Stimulated activated CD4-positive, alpha-beta T cell treated with anti-CD3 and anti-CD28 coated beads, Interleukin-1b, Interleukin-23, amount 100 ng/mL, for 1 hour (primary cell): ENCODE data around the gene IL31RA.

Experiments used
- DNase-seq, 2 donors: peaks; one replicate each; pipeline ENCODE4 v3.0.0-alpha.2; 2020; ENCODE audit warnings: low read depth in 2 of 2

Gene IL31RA

DNA sequence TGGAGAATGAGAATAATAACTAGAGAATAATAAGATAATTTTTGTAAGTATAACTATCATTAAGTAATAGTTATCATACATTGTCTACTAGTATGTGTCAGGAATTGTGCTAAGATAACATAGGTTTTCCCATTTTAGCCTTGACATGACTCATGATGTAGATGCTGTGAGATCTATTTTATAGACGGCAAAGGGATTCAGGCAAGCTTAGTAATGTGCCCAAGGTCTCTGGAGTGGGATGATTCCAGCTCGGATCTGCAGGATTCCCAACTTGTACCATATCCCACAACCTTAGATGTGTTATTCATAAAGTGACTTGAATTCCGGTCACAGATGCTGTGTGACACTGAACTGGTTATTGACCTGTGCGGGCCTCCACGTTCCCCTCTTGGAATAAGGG, 51.5 kb downstream of the IL31RA start:
- no peak for DNase-seq

DNA sequence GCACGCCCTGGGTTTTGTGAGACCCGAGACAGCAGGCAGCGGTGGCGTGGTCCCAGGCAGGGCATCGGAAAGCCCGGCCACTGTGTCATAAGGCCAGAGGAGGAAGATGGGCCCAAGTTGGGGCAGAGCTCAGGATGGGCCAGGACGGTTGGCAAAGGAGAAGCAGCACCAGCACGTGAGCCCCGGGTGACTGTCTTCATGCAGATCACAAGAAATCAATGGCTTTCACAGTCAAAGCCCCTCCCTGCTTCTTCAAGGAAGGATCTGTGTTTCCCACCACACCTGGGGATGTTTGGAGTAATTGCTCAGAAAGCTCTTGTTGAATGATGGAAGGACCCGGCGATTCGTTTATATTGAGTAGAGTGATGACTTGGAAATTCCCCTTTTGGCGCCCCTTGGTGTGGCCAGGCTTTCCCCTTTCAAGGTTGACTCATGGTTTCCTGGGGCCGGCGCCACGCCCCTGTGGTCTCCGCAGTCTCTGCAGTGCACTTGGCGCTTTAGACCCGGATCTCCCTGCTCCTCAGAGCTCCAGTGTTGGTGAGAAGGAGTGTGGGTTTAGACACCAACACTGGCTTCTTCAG, 52.1 kb downstream of the IL31RA start:
- peak; percentile 20 to 26 for DNase-seq

DNA sequence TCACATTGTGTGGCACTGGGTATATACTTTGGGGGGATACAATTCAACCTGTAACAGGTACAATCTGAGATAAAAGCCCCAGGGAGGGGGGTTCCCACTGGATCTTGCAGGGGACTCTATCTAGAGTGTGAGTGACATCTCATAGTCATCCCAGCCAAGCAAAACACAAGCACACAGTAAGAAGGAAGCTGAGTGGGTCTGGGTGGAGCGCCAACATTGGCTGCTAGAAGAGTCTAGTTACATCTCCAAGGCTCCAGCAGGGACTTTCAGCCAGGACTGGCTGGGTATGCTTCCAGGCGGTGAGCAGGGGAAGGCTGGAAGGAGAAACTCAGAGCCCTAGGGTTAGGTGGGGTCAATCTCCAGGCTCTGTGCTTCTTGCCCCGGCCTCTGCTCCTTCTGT, 53.0 kb downstream of the IL31RA start:
- no peak for DNase-seq

DNA sequence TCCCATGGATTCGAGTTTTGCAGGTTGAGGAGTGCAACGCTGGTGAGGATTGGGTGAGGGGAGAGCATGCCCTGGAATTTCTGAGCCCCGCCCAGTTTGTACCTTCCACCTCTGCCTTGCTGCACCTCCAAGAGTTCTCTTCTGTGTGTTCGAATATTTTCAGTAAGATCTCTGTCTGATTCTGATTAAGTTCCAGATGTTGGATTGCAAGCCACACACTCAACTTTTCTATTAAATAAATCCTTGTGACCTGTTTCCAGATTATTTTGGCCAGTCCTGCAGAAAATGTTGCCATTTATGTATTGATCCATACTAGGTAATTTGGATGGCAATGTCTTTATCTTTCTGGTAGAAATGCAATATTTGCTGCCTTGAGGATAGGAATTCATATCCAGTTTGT, 54.1 kb downstream of the IL31RA start:
- no peak for DNase-seq

DNA sequence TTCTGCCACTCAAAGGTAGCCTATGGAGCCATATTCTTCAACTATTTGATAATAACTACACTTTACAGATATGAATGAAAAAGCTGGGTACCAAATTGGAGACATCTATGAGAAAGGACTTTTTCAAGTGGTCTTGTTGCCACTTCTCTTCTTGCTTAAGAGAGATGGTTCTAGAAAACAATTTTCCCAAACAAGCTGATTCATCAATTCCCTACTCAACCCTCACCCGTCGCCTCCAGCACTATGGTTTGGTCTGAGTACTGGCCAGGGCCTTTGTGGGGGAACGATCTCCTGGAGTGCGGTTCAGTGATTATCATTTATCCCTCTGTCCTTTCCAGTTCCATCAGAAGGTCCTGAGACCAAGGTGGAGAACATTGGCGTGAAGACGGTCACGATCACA, 56.8 kb downstream of the IL31RA start:
- DNase-seq: no peak

DNA sequence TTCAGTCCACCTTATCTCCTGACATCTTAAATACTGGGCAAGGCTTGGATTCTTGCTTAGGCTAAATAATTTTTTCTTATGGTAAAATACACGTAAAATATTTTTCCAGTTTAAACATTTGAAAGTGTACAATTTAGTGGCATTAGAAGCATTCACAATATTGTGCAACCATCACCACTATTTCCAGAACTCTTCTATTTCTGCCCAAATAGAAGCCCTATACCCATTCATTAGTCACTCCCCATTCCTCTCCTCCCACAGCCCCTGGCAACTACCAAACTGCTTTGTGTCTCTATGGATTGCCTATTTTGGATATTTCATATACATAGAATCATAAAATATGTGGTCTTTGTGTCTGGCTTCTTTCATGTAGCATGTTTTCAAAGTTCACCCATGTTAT, 57.6 kb downstream of the IL31RA start:
- no peak for DNase-seq

DNA sequence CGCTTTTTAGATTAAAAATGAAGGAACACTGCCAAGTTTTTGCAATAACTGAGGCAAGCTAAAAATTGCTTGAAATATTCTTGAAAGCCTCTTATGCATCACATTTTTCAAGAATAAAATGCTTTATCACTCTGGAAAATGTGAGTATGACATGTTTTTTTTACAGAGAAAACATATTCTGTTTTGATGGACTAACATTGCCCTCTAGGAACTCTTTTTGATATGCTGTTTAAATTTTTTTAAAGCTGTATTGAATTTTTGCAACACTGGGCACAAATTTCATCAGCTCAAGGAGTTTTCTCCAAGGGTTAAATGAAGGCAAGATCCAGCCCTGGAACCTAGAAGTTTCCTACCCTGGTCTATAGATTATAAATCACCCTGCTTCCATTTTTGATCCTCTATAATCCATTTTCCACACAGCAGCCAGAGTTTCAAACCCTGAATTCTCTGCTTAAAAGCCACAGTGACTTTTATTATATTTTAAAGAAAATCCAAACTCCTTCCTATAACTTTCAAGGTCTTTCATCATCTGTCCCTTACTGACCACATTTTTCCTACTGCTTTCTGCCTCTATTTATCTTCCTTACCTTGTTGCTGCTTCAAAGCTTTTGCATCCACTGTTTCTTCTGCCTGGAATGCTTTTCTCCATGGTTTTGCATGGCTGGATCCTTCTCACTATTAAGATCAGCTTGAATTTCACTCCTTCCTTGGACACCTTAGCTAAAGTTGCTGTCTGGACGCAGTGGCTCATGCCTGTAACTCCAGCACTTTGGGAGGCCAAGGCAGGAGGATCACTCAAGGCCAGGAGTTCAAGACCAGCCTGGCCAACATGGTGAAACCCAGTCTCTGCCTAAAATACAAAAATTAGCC, 60.9 kb downstream of the IL31RA start:
- no peak for DNase-seq

DNA sequence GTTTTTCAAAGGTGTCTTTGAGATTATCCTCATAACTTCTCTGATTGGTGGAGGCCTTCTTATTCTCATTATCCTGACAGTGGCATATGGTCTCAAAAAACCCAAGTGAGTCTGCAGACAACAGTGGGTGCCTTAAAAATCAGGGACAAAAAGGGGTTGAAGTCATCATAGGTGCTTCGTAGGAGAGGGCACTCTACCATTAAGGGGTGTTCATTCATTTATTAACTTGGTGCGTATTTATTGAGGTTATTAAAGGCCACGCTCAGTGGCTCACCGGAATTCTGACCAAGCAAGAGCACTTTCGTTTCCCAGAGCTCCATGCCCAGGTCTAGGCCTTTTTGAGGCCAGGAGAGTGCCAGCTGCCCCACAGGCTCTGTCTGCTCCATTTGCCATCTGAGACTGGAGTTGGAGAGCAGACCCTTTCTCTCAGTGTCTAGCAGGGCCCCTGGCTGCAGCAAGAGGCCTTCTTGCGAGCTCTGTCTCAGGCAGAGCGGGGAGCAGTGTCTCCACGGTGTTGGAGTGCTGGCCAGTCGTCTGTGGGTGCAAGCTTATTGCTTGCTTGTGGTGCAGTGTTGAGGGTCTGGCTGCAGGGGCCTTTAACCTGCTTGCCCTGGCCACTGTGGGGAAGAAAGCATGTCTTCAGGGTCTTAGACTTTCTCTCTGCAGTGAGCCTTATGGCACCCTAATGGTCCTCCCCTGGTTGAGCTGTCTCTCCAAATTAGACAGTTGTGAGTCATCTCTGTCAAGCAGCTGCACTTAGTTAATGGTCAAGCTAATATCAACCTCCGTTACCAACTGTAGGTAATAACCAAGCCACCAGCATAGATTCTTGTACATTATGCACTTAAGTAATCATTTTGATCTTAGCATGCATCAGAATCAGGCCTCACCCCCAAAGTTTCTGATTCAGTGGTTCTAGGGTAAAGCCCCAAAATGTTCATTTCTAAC, 62.6 kb downstream of the IL31RA start:
- no peak for DNase-seq

DNA sequence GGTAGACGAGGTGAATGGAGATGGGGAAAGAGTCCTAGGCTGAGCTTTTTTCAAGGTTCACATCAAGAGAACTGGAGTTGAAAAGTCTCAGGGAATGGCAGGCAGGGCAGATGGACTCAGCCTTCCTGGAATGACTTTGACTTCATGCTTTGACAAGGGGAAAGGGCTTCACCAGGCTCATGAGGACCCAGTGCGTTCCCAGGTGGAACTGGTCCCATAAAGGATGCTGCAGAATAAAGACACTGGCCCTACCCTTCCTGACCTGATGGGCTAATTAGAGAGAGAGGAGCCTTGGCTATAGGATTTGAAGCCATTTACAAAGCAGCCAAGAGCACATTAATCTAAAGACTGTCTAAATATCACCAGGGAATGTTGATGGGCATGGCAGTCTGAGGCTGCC, 63.8 kb downstream of the IL31RA start:
- DNase-seq: no peak

DNA sequence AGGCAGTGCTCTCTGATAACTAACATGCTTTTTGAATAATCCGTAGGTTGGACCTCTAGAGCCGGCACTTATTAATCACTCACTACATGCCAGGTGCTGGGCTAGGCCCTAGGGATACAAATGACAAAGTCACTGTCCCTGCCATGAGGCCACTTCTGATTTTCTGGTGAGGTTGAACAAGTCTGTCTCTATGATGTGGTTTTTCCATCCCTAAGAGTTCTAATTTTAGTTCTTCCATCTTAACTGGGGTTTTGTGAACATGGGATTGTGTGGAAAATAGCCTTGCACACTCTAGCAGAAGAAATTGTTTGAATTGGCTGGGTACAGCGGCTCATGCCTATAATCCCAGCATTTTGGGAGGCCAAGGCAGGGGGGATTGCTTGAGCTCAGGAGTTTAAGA, 64.6 kb downstream of the IL31RA start:
- no peak for DNase-seq

DNA sequence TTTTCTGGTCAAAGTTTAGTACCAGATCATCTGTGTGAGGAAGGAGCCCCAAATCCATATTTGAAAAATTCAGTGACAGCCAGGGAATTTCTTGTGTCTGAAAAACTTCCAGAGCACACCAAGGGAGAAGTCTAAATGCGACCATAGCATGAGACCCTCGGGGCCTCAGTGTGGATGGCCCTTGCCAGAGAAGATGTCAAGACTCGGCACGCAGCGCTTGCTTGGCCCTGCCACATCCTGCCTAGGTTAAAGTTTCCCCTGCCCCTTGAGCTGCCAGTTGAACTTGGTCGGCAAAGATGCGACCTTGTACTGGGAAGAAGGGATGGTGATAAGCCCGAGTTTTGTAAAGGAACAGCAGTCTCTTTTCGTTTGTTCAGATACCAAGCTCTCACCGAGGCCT, 65.8 kb downstream of the IL31RA start:
- no peak for DNase-seq

DNA sequence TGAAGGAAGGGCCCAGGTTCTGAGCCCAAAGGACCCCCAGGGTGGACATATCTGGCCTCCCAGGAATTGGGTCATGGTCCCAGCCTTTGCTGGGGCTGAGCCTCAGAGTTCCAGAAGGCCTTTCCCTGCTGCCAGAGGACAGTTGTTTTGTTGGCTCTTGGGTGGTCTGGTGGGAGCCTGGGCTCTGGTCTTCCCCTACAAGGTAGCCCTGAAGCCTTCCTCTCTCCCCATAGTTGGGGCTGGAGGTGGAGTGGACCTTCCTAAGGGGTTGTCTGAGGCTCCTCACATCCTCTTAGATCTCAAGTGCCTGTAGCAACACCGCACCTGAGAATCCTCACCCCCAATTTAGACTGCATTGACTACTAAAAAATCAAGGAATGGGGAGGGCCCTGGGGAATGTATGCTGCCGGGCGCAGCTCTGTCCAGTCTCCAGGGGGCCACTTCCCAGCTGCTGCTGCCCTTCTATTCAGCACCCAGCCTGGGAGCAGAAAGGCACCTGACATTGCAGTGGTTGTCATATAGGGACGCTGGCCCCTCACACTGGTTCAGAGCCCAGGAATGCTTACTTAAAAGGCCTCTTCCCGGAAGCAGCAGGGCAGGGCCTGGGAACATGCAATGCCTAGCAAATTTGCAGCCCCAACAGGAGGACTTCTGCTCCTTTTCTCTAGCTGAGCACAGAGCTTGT, 66.4 kb downstream of the IL31RA start:
- no peak for DNase-seq

DNA sequence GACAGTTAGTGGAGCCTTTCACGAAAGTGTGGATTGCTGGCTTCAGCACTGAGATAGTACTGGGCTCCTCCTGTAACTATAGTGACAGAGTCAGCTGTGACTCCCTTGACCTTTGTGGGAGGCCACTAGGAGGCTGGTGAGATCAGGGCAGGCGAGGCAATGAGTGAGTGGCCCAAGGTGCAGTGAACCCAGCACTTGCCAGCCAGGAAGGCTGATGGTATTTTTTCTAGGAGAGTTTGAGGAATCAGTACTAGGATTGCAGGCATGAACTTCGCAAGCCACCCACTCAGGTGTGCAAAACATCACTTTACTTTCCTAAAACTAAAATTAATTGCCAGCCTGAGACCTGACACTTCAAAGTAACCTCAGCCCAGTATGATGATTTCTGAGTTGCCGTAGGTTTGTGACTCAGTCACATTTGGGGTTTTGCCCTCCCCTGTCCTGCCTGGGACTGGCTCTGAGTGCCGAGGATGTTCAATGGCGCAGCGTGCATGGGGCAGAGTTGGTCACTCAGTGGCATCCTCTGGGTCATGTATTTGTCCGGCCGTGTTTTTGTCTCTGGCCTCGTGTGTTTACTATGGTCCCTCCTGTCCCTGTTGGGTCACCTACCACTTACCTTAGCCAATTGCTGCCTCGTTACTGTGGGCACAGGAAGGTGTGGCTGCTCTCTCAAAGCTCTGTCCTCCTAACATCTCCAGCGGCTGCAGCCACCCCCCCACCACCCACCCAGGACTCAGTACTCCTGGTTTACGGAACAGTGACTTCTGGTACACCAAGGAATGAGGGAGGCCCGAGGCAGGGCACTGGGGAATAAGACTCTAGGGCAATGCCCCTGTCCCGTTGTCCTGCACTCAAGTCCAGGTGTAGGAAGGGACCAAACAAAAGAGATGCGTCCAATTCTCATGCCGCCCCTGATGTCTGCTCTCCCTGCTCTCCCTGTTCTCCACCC, 67.2 kb downstream of the IL31RA start:
- no peak for DNase-seq

DNA sequence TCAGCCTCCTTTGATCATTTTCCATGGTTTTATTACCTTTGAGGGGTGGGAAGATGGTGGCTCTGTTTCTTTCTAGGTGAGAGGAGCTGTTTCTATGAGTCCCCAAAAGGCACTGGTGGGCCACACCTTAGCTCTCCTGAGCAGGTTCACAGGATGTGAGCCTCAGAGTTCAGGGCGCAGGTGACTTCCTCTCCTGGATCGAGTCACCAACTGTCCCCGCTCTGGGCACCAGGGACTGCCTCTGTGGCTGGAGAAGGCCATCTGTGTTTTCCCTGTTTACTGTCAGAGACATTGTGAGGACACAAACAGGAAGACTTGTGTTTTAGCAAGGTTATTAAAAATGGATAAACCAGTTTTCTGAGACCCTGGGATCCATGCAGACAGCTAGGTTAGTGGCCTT, 68.5 kb downstream of the IL31RA start:
- DNase-seq: no peak

DNA sequence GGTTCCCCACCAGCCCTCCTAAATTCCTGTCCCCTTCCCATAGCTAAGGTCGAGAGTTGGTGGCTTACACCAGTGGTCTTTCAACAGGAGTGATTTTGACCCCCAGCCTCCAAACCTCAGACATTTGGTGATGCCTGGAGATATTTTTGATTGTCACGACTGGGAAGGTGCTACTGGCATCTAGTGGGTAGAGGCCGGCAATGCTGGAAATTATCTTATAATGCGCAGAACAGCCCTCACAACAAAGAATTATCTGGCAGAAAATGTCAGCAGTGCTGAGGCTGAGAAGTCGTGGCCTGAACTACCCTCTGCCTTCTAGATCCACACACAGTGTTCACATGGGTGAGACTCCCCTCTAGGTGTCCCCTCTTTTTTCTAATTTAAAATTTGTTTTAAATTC, 69.6 kb downstream of the IL31RA start:
- no peak for DNase-seq

DNA sequence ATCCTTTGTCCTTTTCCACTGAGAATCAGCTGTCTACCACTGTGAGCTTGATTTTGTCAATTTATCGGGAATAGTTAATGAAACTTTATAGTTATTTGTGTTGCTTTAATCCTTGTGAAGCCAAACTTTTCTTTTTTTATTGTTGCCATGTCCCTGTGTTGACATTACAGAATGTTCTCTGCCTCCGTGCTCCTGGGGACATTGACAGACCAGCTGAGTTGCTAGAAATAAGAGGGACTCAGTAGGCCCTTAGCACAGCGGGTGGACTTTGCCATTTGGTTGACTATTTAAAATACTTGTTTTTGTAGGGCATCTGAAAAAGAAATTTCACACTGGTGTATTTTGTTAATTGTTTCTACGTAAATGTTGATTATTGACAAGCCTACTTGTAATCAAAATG, 70.5 kb downstream of the IL31RA start:
- no peak for DNase-seq

DNA sequence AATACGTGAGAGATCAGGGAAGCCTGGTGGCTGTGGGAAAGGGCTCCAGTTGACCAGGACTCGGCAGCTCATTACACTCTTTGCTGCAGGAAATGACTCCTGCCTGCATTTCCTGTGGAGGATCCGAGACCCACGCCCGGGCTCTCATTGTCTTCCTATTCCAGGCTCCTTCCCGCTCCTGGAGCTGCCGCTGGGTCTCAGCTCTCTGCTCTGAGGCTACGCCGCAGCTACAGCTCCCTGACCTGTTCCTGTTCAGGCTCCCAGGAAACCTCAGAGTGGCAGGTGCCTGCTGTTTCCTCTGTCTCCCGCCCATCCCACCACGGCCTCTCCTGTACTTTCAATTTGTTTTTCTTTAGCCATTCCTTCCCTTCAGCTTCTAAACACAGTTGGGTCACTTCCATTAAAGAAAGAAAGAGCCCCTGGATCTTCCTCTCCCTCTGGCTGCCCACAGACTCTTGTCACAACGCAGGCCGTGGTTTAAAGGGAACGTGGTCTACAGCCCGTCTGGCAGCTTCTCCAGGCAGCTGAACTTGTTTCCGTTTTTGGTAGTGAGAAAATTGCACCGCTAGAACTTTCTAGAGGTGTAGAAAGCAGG, 72.1 kb downstream of the IL31RA start:
- DNase-seq: no peak

DNA sequence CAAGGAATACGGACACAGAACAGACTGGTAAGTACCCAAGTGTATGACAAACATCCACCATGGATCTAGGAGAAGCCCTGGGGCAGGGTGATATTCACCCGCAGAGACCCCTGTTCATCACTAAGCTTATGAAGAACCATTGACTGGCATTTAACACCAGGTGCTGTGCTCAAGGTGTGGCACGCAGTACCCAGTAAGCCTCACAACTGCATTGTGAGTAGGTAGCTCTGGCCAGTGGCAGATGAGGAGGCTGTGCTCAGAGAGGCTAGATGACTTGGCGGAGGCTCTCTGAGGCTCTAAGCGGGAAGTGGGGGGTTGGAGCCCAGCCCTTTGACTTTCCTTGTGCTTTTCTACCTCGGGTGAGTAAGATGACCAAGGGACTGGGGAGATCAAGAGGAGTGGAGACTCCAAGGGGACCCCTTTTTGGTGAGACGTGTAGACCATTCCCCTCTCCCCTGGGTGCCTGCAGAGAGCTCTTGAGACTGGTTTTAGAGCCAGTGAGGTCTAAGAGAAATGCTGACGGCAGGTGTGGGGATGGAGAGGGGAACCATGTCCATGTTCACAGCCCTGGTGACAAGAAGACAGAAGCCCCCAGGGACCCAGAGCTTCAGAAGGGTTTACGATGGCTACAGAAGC, 72.8 kb downstream of the IL31RA start:
- no peak for DNase-seq

DNA sequence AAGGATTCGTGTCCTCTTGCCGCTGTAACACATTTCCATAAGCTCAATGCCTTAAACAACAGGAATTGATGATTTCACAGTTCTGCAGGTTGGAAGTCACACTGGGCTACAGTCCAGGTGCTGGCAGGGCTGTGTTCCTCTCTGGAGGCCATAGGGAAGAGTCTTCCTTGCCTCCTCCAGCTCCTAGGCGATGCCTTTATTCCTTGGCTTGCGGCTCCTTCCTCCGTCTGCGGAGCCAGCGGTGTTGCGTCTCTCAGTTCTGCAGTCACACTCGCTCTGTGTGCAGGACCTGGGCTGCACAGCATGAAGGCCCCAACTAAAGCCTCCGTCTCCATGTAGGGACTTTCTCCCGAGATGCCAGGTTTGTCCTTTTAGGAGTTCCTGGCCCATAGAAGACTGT, 73.6 kb downstream of the IL31RA start:
- DNase-seq: no peak

DNA sequence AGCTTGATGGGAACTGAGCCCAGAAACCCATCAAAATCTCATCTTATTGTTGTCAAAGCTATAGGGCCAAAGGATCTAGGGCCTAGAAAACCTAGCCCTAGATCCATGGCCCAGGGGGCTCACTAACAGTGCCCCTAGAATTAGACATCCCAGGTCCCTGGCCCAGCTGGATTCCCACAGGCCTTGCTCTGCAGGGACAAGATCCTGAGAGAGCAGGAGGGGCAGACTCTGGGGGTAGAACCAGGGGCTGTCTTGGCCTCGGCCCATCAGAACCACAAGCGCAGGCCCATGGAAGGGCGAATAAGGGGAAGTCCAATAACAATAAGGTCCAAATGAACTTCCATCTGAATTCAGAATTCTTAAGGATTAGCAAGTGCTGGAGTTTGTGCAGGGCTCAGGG, 74.0 kb downstream of the IL31RA start:
- no peak for DNase-seq
